HepG2 (cell line): ENCODE data around the gene PTPN12. TPM values are rescaled to one million over a fixed set of nuclear protein-coding genes. Genes with fewer than 3 reads are reported as not detected.

ENCODE experiments used
- ARID5B ChIP-seq: IDR thresholded peaks from 2 replicates; pipeline ENCODE4 v1.4.0; 2020; ENCODE audit warnings: mild to moderate bottlenecking, missing genetic modification reagents
- ETS1 ChIP-seq: sonication (generic); formaldehyde crosslinking; IDR thresholded peaks from 2 replicates; pipeline ENCODE4 v1.4.0; 2020; ENCODE audit warnings: missing genetic modification reagents
- MEIS1 ChIP-seq: sonication (generic); formaldehyde crosslinking; IDR thresholded peaks from 2 replicates; pipeline ENCODE4 v1.9.0; 2021; ENCODE audit warnings: mild to moderate bottlenecking, missing genetic modification reagents, moderate library complexity, borderline replicate concordance
- NFKB2 ChIP-seq: sonication (generic); formaldehyde crosslinking; IDR thresholded peaks from 2 replicates; pipeline ENCODE4 v1.4.0; 2020; ENCODE audit warnings: missing genetic modification reagents, borderline replicate concordance
- SOX13 ChIP-seq, 3 experiments: fragments of 450-650 bp in 1 of 3; sonication (generic) in 1 of 3; formaldehyde crosslinking in 1 of 3; IDR thresholded peaks in 2 of 3; conservative IDR thresholded peaks in 1 of 3; 2 replicates each; pipeline versions ENCODE4 v1.5.0 to v1.6.1; 2016 to 2020; ENCODE audit warnings: antibody characterized with exemption in 1 of 3, mild to moderate bottlenecking in 1 of 3, missing compliant biosample characterization in 1 of 3, missing genetic modification reagents in 1 of 3, moderate library complexity in 1 of 3
- TEAD3 ChIP-seq: optimal IDR thresholded peaks from 2 replicates; pipeline ENCODE3; 2016; ENCODE audit warnings: borderline replicate concordance
- WIZ ChIP-seq: sonication (generic); formaldehyde crosslinking; IDR thresholded peaks from 2 replicates; pipeline ENCODE4 v1.5.1; 2020; ENCODE audit warnings: mild to moderate bottlenecking, missing genetic modification reagents
- YEATS4 ChIP-seq: sonication (generic); formaldehyde crosslinking; IDR thresholded peaks from 2 replicates; pipeline ENCODE4 v1.4.0; 2020; ENCODE audit warnings: missing genetic modification reagents, borderline replicate concordance
- ZBTB44 ChIP-seq: sonication (generic); formaldehyde crosslinking; IDR thresholded peaks from 2 replicates; pipeline ENCODE4 v1.4.0; 2020; ENCODE audit warnings: missing genetic modification reagents
- ZBTB49 ChIP-seq: sonication (generic); formaldehyde crosslinking; IDR thresholded peaks from 2 replicates; pipeline ENCODE4 v1.4.0; 2020; ENCODE audit warnings: missing genetic modification reagents, borderline replicate concordance
- ZC3H4 ChIP-seq: sonication (generic); formaldehyde crosslinking; IDR thresholded peaks from 2 replicates; pipeline ENCODE4 v1.4.0; 2020; ENCODE audit warnings: missing genetic modification reagents, borderline replicate concordance
- ZHX1 ChIP-seq: sonication (generic); formaldehyde crosslinking; IDR thresholded peaks from 2 replicates; pipeline ENCODE4 v1.8.1; 2022; ENCODE audit warnings: low read depth, mild to moderate bottlenecking, missing genetic modification reagents
- ZNF274 ChIP-seq: sonication (generic); formaldehyde crosslinking; IDR thresholded peaks from 2 replicates; pipeline ENCODE4 v1.5.1; 2020; ENCODE audit warnings: mild to moderate bottlenecking, missing genetic modification reagents
- ZNF556 ChIP-seq: sonication (generic); formaldehyde crosslinking; IDR thresholded peaks from 2 replicates; pipeline ENCODE4 v1.4.0; 2020; ENCODE audit warnings: mild to moderate bottlenecking, missing genetic modification reagents, borderline replicate concordance
- polyA plus RNA-seq, 8 experiments: library from polyadenylated mRNA; depleted of rRNA in 3 of 8; stranded (reverse) in 7 of 8; unstranded in 1 of 8; fragments of >200 nt; fragmentation: Illumina TruSeq in 4 of 8; extraction: Trizol in 4 of 8; gene quantifications; 2 replicates each; pipeline versions ENCODE4 v1.2.1 to v1.2.3, GENCODE V29; 2011 to 2016; ENCODE audit warnings: low read depth in 4 of 8, missing spikeins in 1 of 8, mixed read lengths in 1 of 8; ENCODE audit not compliant: insufficient read depth in 1 of 8
- total RNA-seq, 5 experiments: library from RNA; depleted of rRNA; stranded (reverse); fragments of >200 nt; fragmentation: Illumina TruSeq; extraction: Trizol; gene quantifications; 2 replicates each; pipeline ENCODE4 v1.2.3, GENCODE V29; 2016; ENCODE audit warnings: low read depth in 1 of 5

Gene PTPN12
- total and polyA plus RNA-seq, 2 of the 13 experiments (the other 11 are each of a cell fraction or from before 2014, with no cell fraction given): 22.9 to 56.8 TPM

- no peak for TF ChIP-seq ZBTB49 (CRISPR knock-in tag)
- no peak for TF ChIP-seq MEIS1 (CRISPR knock-in tag)
- peak; percentile 16 for TF ChIP-seq TEAD3 (CRISPR knock-in tag)
- TF ChIP-seq ZC3H4: no peak
- TF ChIP-seq ZBTB44: no peak
- no peak for TF ChIP-seq ETS1 (CRISPR knock-in tag)
- no peak for TF ChIP-seq ZNF556
- TF ChIP-seq YEATS4 (CRISPR knock-in tag): peak; percentile 42; the same call in 1 of the 2 replicates
- peak; percentile 59 for TF ChIP-seq ARID5B (CRISPR knock-in tag)
- TF ChIP-seq NFKB2 (CRISPR knock-in tag): no peak
- no peak for TF ChIP-seq WIZ
- TF ChIP-seq SOX13 (IDR thresholded peaks at IDR 0.05): peak; percentile 69
- peak in 1 of 2 experiments; percentile 77; a peak in 2 of 4 replicates for TF ChIP-seq SOX13 (CRISPR knock-in tag; conservative IDR thresholded peaks at IDR 0.05 in 1 of 2, IDR thresholded peaks at IDR 0.05 in 1 of 2)
- TF ChIP-seq ZNF274 (CRISPR knock-in tag): no peak
- no peak for TF ChIP-seq ZHX1 (CRISPR knock-in tag)
Measured at GRCh38 chr7:77538281-77539212, 1.5 kb downstream of the PTPN12 start (continued).
